Measurements from ENCODE around the gene FBH1. TPM values are rescaled to one million over a fixed set of nuclear protein-coding genes. Genes with fewer than 3 reads are reported as not detected.
"Not testable (repeated sequence)": the region's sequence is repeated elsewhere in the genome, so short reads cannot be mapped to it uniquely, and the experiment has no call there.

FBH1 gene
- total and polyA plus RNA-seq, 9 donors, result 46.4 to 80.3 (median 74.7) TPM

DNA sequence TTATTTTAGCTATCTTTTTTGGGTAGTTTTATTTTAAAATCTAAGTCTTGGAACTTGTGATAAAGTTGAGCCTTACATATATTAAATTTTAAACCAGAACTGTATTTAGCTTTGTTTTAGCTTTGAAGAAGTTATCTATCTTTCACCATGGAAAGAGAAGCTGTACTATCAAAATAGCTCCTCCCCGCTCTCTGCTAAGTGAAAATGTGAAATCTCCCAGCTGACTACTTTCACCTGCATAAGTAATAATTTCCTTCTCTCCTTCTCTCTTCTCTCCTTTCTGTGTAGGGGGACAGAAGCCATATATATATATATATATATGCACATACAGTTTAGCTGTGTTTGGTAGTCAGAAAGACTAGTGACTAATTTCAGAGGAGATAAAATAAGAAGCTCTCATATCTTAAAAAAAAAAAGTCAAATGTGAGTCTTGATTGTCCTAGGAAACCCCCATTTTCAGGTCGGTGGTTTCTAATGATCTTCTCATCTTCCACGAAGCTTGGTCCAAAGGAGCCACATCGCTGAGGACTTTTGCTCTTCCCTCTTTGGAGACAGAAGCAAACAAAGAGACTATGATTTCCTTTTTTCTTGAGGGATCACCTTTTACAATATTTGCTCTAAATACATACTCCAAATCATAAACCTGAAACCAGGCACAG lies 46.2 kb upstream of the FBH1 start:
- H3K9me3 ChIP-seq, result no peaks in the 10 kb centered on the region
- WGBS, 3 donors, result 31 to 43% (median 38%) methylated on average over 4 of the region's 4 CpGs
- H3K27me3 ChIP-seq, result no peaks in the 10 kb centered on the region
- no peaks in the 10 kb centered on the region for H3K36me3 ChIP-seq
- no peak for TF ChIP-seq POLR2A (IDR thresholded peaks at IDR 0.05)
- TF ChIP-seq, protein P1, sequence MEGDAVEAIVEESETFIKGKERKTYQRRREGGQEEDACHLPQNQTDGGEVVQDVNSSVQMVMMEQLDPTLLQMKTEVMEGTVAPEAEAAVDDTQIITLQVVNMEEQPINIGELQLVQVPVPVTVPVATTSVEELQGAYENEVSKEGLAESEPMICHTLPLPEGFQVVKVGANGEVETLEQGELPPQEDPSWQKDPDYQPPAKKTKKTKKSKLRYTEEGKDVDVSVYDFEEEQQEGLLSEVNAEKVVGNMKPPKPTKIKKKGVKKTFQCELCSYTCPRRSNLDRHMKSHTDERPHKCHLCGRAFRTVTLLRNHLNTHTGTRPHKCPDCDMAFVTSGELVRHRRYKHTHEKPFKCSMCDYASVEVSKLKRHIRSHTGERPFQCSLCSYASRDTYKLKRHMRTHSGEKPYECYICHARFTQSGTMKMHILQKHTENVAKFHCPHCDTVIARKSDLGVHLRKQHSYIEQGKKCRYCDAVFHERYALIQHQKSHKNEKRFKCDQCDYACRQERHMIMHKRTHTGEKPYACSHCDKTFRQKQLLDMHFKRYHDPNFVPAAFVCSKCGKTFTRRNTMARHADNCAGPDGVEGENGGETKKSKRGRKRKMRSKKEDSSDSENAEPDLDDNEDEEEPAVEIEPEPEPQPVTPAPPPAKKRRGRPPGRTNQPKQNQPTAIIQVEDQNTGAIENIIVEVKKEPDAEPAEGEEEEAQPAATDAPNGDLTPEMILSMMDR (IDR thresholded peaks at IDR 0.05), result no peak
- no peak for TF ChIP-seq EP300 (IDR thresholded peaks at IDR 0.05)
- H3K4me1 ChIP-seq (ENCODE audit: insufficient read depth), result no peaks in the 10 kb centered on the region
- no peak overlapping the region for H3K27ac ChIP-seq
- no peak for DNase-seq
- intact Hi-C loops (cut with DNase I), result no loop called here
- H3K4me3 ChIP-seq, result no peak overlapping the region

DNA sequence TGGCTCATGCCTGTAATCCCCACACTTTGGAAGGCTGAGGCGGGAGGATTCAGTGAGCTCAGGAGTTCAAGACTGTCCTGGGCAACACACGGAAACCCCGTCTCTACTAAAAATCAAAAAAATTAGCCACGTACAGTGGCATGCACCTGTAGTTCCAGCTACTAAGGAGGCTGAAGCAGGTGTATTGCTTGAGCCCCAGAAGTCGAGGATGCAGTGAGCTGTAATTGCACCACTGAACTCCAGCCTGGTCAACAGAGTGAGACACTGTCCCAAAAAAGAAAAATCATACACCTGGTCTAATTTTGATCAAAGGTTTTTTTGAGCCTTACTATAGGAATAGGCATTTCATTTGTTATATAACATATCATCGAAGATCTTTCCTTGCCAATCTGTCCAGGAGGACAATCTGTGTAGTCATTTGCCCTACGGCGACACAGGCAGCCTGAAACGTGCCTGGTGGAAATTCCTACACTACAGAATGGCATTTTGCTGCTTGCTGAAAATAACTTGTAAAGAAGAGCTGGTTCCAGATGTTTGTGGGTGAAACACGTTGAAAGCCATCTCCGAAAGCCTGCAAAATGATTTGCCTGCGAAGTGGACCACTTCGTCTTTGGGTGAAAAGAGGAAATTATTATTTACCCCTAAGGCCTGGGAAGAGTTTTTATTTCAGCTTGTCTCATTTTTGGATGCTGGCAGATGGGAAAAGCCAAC lies 45.5 kb upstream of the FBH1 start:
- Histone ChIP-seq H3K4me3 (no peak overlapping the region), H3K27ac (no peak overlapping the region), H3K36me3 (no peaks in the 10 kb centered on the region), H3K9me3 (no peaks in the 10 kb centered on the region), H3K4me1 (ENCODE audit: insufficient read depth) (no peaks in the 10 kb centered on the region), H3K27me3 (no peaks in the 10 kb centered on the region)
- 64 to 67% (median 64%) methylated on average over 13 of the region's 13 CpGs for WGBS, 3 donors
- intact Hi-C loops (cut with DNase I), result no loop called here
- DNase-seq, result no peak
- TF ChIP-seq EP300 (IDR thresholded peaks at IDR 0.05) (no peak), POLR2A (IDR thresholded peaks at IDR 0.05) (no peak)
- TF ChIP-seq, protein P1 (IDR thresholded peaks at IDR 0.05), result no peak

DNA sequence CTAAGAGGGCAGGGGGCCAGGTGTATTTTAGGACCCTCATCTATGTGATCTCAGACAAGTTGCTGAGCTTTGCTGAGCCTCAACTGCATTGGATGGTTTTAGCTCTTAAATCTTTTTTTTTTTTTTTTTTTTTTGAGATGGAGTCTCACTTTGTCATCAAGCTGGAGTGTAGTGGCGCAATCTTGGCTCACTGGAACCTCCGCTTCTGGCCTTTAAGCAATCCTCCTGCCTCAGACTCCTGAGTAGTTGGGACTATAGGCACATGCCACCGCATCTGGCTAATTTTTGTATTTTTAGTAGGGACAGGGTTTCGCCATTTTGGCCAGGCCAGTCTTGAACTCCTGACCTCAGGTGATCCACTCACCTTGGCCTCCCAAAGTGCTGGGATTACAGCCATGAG lies 43.4 kb upstream of the FBH1 start:
- H3K4me3 ChIP-seq; DNase-seq; H3K4me1 ChIP-seq (ENCODE audit: insufficient read depth); H3K36me3 ChIP-seq; H3K27me3 ChIP-seq; H3K9me3 ChIP-seq; intact Hi-C loops (cut with DNase I); H3K27ac ChIP-seq: not testable (repeated sequence)
- WGBS, 3 donors, result 95 to 98% (median 97%) methylated on average over 4 of the region's 4 CpGs

DNA sequence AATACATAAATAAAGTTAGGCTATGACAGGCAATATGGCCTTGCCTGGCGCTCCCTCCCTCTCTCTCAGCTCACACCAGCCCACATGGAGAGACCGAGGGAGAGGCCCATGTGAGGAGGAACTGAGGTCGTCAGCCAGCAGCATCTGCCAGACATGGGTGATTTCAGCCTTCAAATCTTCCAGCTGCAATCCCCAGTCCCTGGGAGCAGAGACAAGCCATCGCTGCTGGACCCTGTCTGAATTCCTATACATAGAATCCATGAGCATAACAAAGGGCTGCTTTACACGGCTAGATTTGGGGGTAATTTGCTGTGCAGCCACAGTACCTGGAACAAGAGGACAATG lies 35.9 kb upstream of the FBH1 start:
- intact Hi-C loops (cut with DNase I), result no loop called here
- no peak overlapping the region for H3K4me3 ChIP-seq
- no peaks in the 10 kb centered on the region for H3K36me3 ChIP-seq
- H3K4me1 ChIP-seq (ENCODE audit: insufficient read depth), result no peaks in the 10 kb centered on the region
- H3K9me3 ChIP-seq, result no peaks in the 10 kb centered on the region
- WGBS, 3 donors, result 37 to 66% (median 56%) methylated on average over 5 of the region's 5 CpGs
- no peak overlapping the region for H3K27ac ChIP-seq
- no peaks in the 10 kb centered on the region for H3K27me3 ChIP-seq
- TF ChIP-seq, protein P1 (IDR thresholded peaks at IDR 0.05), result no peak
- no peak for TF ChIP-seq POLR2A (IDR thresholded peaks at IDR 0.05)
- no peak for TF ChIP-seq EP300 (IDR thresholded peaks at IDR 0.05)
- no peak for DNase-seq

DNA sequence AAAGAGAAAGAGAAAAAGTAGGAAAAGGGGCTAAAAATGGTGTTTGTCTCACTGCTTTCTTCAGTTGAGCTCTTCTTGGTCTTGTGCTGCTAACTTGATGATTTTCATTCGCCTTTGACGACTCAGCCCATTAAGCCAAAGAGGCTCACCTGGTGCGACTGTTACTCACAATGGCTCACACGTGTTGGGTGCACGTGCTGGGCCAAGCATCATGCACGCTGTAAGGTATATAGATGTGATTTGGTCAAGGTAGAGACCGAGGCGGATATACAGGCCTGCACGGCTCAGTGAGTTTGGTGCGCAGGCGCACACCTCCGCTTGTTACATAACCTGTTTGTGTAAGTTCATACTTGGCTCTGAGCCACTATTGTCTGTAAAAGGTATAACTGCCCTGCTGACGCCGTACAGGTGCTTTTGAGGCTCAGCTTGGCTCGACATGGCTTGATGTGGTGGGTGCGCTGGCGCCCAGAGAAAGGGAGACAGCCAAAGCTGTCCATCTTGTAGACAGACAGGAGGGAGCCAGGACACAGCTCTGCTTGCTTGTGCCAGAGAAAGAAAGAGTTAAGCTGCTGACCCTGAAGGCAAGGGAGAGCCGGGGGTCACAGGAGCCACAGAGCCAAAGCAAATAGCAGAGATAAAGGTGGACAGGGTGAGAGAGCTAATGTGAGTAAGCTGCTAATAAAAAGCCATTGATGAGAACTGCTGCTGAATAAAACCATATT lies 33.9 kb upstream of the FBH1 start:
- TF ChIP-seq EP300 (IDR thresholded peaks at IDR 0.05) (no peak), POLR2A (IDR thresholded peaks at IDR 0.05) (no peak)
- TF ChIP-seq, protein P1 (IDR thresholded peaks at IDR 0.05), result no peak
- WGBS, 3 donors, result 76 to 84% (median 79%) methylated on average over 18 of the region's 18 CpGs
- no peak overlapping the region for H3K27ac ChIP-seq
- no peak for DNase-seq
- intact Hi-C loops (cut with DNase I), result no loop called here
- no peak overlapping the region for H3K4me3 ChIP-seq
- H3K36me3 ChIP-seq, result no peaks in the 10 kb centered on the region
- no peaks in the 10 kb centered on the region for H3K9me3 ChIP-seq
- H3K4me1 ChIP-seq (ENCODE audit: insufficient read depth), result no peaks in the 10 kb centered on the region
- no peaks in the 10 kb centered on the region for H3K27me3 ChIP-seq
